Pons (tissue), 1 donor: ENCODE measurements around the gene GRM3.
A peak's percentile ranks its signal among the peaks of the same experiment; 100 is the strongest.
"Not testable (repeated sequence)": the region's sequence is repeated elsewhere in the genome, so short reads cannot be mapped to it uniquely, and the experiment has no call there.

Experiments
- DNase-seq: peaks from one replicate; pipeline ENCODE4 v3.0.0-alpha.2; 2016; ENCODE audit warnings: low spot score

Gene GRM3

GRCh38 chr7:86643561-86644281 is at the start of gene GRM3:
Gene GRM3 (plus strand): TSS chr7:86643909. CDS start chr7:86765146, 121,237 bp downstream.
- peak; percentile 90 for DNase-seq

GRCh38 chr7:86598311-86598710 is 45.4 kb upstream of the GRM3 start:
- DNase-seq = no peak

GRCh38 chr7:86598721-86599120 is 45.0 kb upstream of the GRM3 start:
- no peak for DNase-seq

- peak; percentile 75 for DNase-seq
These were observed 43.0 kb upstream of the GRM3 start for GRCh38 chr7:86600506-86601290.

- not testable (repeated sequence) for DNase-seq
These were observed 28.0 kb upstream of the GRM3 start for GRCh38 chr7:86615711-86616110.

- DNase-seq = peak; percentile 60
These were observed 844 bp downstream of the GRM3 start for GRCh38 chr7:86644282-86645224.

GRCh38 chr7:86645225-86645608 is 1.5 kb downstream of the GRM3 start:
- peak; percentile 36 for DNase-seq

- peak; percentile 61 for DNase-seq
These were observed 2.1 kb downstream of the GRM3 start for GRCh38 chr7:86645676-86646276.

- DNase-seq = peak; percentile 72
These were observed 3.8 kb downstream of the GRM3 start for GRCh38 chr7:86647385-86648094.

GRCh38 chr7:86648169-86648568 is 4.5 kb downstream of the GRM3 start:
- DNase-seq = peak; percentile 47

- DNase-seq = peak; percentile 88
These were observed 10.4 kb downstream of the GRM3 start for GRCh38 chr7:86653919-86654659.

- no peak for DNase-seq
These were observed 14.2 kb downstream of the GRM3 start for GRCh38 chr7:86657948-86658347.

GRCh38 chr7:86660950-86661462 is 17.3 kb downstream of the GRM3 start:
- peak; percentile 25 for DNase-seq

GRCh38 chr7:86664486-86664885 is 20.8 kb downstream of the GRM3 start:
- peak; percentile 98 for DNase-seq

- DNase-seq = no peak
These were observed 21.3 kb downstream of the GRM3 start for GRCh38 chr7:86664991-86665390.

- no peak for DNase-seq
These were observed 22.0 kb downstream of the GRM3 start for GRCh38 chr7:86665669-86666068.

GRCh38 chr7:86667732-86668131 is 24.0 kb downstream of the GRM3 start:
- no peak for DNase-seq

- no peak for DNase-seq
These were observed 24.6 kb downstream of the GRM3 start for GRCh38 chr7:86668315-86668714.

- no peak for DNase-seq
These were observed 44.1 kb downstream of the GRM3 start for GRCh38 chr7:86687831-86688230.

- no peak for DNase-seq
These were observed 45.7 kb downstream of the GRM3 start for GRCh38 chr7:86689363-86689762.
